ENCODE results near the gene VAV3. TPM values are rescaled to one million over a fixed set of nuclear protein-coding genes. Genes with fewer than 3 reads are reported as not detected.

The VAV3 gene
- polyA plus RNA-seq, 3 donors: 5.4 to 9.2 (median 9.0) TPM

GRCh38 chr1:107871687-107872395 is 93.1 kb downstream of the VAV3 start:
- Histone ChIP-seq H3K79me2 (ENCODE audit: insufficient read depth, low read length) (peaks cover 29% of the 10 kb centered on the region), H3K27me3 (ENCODE audit: control insufficient read depth in 2 of 2, insufficient read depth in 2 of 2, low read length in 2 of 2) (no peaks in the 10 kb centered on the region), H3K4me2 (replicated peaks; ENCODE audit: extremely low read depth, low read length, poor library complexity, severe bottlenecking) (no peak overlapping the region), H3K27ac (ENCODE audit: low read depth in 1 of 2, low read length in 2 of 2) (no peak overlapping the region), H3K9ac (ENCODE audit: insufficient read depth, low read length, poor library complexity, severe bottlenecking) (no peak overlapping the region), H4K20me1 (ENCODE audit: insufficient read depth, low read length) (no peaks in the 10 kb centered on the region), H3K36me3 (replicated peaks in 1 of 2; ENCODE audit: control insufficient read depth in 1 of 2, insufficient read depth in 2 of 2, low read length in 2 of 2) (no peaks in the 10 kb centered on the region), H3K4me3 (replicated peaks in 1 of 3; ENCODE audit: low read depth in 2 of 3, low read length in 3 of 3) (no peak overlapping the region), H3K9me3 (replicated peaks in 1 of 2; ENCODE audit: control insufficient read depth in 1 of 2, insufficient read depth in 1 of 2, low read length in 2 of 2) (no peaks in the 10 kb centered on the region), H3K4me1 (ENCODE audit: control insufficient read depth in 1 of 2, insufficient read depth in 2 of 2, low read length in 2 of 2) (peaks cover 36 to 45% of the 10 kb centered on the region in 2 donors), H2AFZ (ENCODE audit: insufficient read depth, low read depth, low read length, poor library complexity, severe bottlenecking) (no peak overlapping the region)
- Mint-ChIP-seq H3K36me3 (peaks cover 10 to 21% of the 10 kb centered on the region in 2 donors), H3K4me3 (no peak overlapping the region), H3K27me3 (ENCODE audit: low read depth in 3 of 3) (peaks cover 0 to 2% (median 0%) of the 10 kb centered on the region in 3 donors), H3K4me1 (peaks cover 54% of the 10 kb centered on the region), H3K27ac (peak overlapping the region in 5 of 7 donors; percentile 22 to 66 (median 49)), H3K9me3 (peaks cover 0 to 7% (median 0%) of the 10 kb centered on the region in 7 donors)
- intact Hi-C loops (cut with micrococcal nuclease): loop anchor here (10.0 kb wide), 2 partner anchors 173 to 183 kb away; no protein-coding TSS in a partner anchor
- no peak for TF ChIP-seq CTCF (IDR thresholded peaks at IDR 0.05)
- peak; percentile 21 to 42 (median 32) for DNase-seq

- H3K27me3 ChIP-seq (ENCODE audit: control insufficient read depth in 2 of 2, insufficient read depth in 2 of 2, low read length in 2 of 2): no peaks in the 10 kb centered on the region
- H3K27ac Mint-ChIP-seq: no peak overlapping the region
- no peaks in the 10 kb centered on the region for H4K20me1 ChIP-seq (ENCODE audit: insufficient read depth, low read length)
- peaks cover 0 to 7% (median 0%) of the 10 kb centered on the region in 7 donors for H3K9me3 Mint-ChIP-seq
- peaks cover 31 to 39% of the 10 kb centered on the region in 2 donors for H3K4me1 ChIP-seq (ENCODE audit: control insufficient read depth in 1 of 2, insufficient read depth in 2 of 2, low read length in 2 of 2)
- H3K9me3 ChIP-seq (replicated peaks in 1 of 2; ENCODE audit: control insufficient read depth in 1 of 2, insufficient read depth in 1 of 2, low read length in 2 of 2): no peaks in the 10 kb centered on the region
- H3K27ac ChIP-seq (ENCODE audit: low read depth in 1 of 2, low read length in 2 of 2): no peak overlapping the region
- H2AFZ ChIP-seq (ENCODE audit: insufficient read depth, low read depth, low read length, poor library complexity, severe bottlenecking): no peak overlapping the region
- no peak overlapping the region for H3K9ac ChIP-seq (ENCODE audit: insufficient read depth, low read length, poor library complexity, severe bottlenecking)
- H3K4me2 ChIP-seq (replicated peaks; ENCODE audit: extremely low read depth, low read length, poor library complexity, severe bottlenecking): no peak overlapping the region
- peaks cover 25% of the 10 kb centered on the region for H3K79me2 ChIP-seq (ENCODE audit: insufficient read depth, low read length)
- no peak overlapping the region for H3K4me3 ChIP-seq (replicated peaks in 1 of 3; ENCODE audit: low read depth in 2 of 3, low read length in 3 of 3)
- H3K4me3 Mint-ChIP-seq: no peak overlapping the region
- no peaks in the 10 kb centered on the region for H3K36me3 ChIP-seq (replicated peaks in 1 of 2; ENCODE audit: control insufficient read depth in 1 of 2, insufficient read depth in 2 of 2, low read length in 2 of 2)
- WGBS (ENCODE audit: insufficient coverage): no CpG with 5 or more reads among the region's 2 CpGs
- peaks cover 0 to 2% (median 0%) of the 10 kb centered on the region in 3 donors for H3K27me3 Mint-ChIP-seq (ENCODE audit: low read depth in 3 of 3)
- peaks cover 50% of the 10 kb centered on the region for H3K4me1 Mint-ChIP-seq
- intact Hi-C loops (cut with micrococcal nuclease): loop anchor here (10.0 kb wide), 2 partner anchors 174 to 184 kb away; no protein-coding TSS in a partner anchor
- no peak for TF ChIP-seq CTCF (IDR thresholded peaks at IDR 0.05)
- peaks cover 16 to 23% of the 10 kb centered on the region in 2 donors for H3K36me3 Mint-ChIP-seq
- DNase-seq: no peak
Measured at GRCh38 chr1:107871259-107871658, 93.7 kb downstream of the VAV3 start.

Measured in CD14-positive monocyte (primary cell).